CD4-positive, alpha-beta T cell treated with Interleukin-6 at 100 ng/mL for 8 hours (primary cell): ENCODE data around the gene ARHGAP12.
"Not testable (repeated sequence)": the region's sequence is repeated elsewhere in the genome, so short reads cannot be mapped to it uniquely, and the experiment has no call there.

Experiments used
- DNase-seq: peaks from one replicate; pipeline ENCODE4 v3.0.0-alpha.2; 2020; ENCODE audit warnings: mixed read lengths, low spot score

ARHGAP12 gene

DNA sequence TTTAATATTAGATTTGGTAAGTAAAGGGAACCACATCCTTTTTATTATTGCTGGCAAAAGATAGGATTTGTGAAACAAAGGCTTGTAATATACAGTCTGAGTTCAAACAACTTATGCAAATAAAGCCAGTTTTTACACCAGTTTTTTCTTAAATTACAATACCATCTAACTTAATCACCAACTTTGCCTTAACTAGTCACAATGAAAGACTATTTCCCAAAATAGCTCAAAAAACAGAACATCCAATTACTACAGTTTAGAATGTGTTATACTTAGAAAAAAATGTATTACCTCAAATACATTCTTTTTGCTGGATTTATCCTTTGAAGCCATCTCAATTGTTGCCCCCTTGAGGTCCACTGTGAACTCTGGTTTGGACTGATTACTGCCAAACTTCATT is 108.5 kb downstream of the ARHGAP12 start:
- DNase-seq = no peak

DNA sequence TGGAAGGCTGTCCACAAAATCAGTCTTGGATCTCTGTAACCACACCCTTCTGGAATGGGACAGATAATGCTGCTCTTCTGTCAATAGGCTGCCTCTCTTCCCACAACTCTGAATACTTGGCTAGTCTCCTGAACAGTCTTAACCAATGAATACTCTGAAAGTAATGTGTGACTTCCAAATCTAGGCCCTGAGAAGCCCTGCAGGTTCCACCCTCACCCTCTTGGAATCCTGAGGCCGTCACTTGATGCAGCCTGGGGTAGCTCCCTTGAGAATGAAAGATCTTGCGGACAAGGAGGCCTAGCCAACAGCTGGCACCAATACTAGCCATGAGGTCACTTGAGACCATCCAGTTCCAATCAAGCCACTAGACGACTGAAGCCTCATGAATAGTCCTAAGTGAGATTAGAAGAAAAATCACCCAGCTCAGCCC is 109.2 kb downstream of the ARHGAP12 start:
- no peak for DNase-seq

DNA sequence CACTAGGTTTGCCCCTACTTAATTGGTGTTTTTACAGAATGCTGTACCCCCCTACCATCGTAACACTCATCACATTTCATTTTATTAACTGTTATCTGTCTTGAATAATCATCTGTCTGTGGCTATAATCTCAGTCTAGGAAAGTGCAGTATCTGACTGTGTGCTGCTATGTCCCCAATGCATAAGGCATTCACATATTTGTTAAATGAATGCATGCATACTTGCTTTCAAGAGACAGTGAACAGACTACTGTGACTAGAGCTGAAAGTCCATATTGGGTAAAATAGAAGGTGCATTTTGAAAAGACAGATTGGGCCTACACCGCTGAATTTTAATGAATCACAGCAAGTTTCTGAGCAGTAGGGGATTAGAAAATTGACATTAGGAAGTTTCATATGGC is 112.3 kb downstream of the ARHGAP12 start:
- DNase-seq = no peak

DNA sequence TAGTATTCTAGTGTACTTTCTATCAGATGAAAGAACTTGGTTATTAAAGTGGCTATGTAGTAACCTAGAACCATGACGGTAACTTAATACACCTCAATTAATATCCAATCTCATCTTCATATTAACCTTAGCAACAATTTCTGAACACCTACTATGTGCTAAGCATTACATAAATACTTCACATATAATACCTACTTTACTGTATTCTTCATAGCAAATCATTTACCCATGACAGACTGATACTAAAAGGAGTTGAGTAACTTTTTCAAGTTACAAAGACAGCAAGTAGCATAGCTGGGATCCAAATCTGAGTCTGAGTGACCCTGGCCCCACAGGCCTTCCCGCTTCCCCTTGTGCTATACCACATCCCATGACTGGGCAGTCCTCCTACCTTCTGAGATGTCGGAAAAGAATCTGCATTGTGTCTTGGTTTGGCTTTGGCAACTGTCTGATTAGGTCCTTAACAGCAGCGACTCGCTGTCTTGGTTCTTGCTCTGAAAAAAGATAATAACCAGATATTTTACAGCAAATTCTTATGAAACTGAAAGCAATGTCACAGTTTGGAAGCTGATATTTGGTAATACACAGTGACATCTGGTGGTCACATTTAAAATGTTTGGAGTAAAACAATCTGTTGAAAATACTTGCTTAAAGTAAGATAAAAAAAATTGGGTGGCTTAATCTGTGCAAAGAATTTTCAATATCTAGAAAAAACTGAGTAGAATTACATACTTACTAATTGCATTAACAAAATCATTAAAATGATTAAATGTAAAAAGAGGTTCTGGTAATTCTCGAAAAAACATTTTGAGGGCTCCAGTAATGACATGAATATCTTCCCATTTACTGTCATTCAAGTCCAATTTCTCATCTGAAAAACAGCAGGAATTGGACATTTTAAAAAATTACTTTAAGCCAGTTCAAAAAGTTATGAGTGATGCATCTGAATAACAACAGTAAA is 120.1 kb downstream of the ARHGAP12 start:
- peak; percentile 35 for DNase-seq

DNA sequence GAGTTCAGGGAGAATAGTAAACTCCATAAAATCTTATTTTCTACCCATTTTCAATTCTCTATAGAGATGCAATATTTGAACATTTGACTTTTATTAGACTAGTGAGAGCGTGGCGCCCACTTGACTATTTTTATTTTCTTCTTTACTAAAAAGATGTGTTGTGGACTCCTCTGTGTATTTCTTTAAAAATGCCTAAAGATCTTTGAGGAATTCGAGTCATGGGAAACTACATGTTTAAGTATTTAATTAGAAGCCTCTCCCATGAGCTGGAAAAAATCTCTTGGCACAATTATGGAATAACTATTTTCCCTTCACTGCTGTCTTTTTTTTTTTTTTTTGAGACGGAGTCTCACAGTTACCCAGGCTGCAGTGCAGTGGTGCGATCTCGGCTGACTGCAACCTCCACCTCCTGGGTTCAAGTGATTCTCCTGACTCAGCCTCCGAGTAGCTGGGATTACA is 124.2 kb downstream of the ARHGAP12 start:
- DNase-seq = no peak

DNA sequence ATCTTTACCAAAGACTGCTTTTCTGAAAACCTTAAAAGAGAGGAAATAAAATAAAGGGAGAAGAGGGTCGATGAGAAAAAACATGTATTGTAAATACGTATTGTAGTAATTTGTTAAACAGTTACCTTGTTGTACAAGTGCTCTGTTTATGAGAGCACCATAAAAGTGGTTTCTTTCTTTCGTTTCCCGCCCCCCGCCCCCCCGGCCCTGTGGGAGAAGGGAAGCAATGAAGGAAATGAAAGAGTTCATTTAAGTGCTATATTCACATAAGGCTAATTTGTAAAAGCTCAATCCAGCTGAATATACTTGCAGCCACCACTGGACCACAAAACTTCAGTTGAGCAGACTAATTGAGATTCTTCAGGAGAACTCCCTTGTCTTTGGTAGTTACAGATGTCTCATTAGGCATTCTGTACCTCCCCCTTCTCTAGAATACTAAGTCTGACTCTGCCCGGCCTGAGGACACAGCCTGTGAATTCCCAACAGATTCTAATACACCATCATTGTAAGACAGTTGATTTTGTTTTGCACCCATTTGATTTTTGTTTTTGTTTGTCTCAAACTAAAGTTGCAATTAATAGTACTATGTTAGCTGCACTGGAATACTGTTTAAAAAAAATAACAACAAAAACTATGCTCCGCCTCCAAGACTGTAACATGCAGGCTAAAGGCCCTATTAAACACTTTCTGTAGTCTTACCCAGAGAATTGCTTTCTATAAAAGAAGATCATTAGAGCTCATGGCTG is 124.9 kb downstream of the ARHGAP12 start:
- no peak for DNase-seq

DNA sequence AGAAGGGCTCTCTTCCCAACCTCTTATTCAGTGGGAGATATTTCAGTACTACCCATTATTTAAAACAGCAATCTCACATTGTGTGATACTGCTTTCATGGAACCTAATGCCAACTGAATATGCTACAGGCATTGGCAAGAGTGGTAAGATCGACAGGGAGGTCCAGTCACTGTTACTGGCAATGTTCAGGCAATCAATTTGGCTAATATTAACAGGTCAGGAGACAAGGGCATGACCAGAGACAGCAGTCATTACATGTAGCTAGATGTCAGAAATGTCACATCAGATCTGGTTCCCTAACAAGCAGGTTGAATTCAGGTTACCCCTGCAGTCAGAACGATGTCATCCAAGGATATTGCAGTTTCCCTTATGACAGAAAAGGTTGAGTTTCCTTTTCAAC is 129.4 kb downstream of the ARHGAP12 start:
- DNase-seq = no peak

DNA sequence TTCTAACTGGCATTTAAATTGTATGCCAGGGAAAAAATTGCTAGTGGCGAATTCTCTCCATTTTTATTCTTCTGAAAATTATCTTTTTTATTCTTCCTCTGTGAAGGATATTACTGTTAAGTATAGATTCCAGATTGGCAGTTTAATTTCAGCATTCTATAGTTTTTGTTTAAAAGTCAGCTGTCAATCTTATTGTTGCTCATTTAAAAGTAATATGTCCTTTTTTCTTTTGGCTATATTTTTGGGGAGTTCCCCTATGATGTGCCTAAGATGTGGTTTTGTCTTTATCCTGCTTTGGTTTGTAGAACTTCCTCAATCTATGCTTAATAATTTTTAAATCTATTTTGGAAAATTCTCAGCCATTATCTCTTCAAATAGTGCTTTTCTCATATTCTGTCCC is 135.9 kb downstream of the ARHGAP12 start:
- no peak for DNase-seq

DNA sequence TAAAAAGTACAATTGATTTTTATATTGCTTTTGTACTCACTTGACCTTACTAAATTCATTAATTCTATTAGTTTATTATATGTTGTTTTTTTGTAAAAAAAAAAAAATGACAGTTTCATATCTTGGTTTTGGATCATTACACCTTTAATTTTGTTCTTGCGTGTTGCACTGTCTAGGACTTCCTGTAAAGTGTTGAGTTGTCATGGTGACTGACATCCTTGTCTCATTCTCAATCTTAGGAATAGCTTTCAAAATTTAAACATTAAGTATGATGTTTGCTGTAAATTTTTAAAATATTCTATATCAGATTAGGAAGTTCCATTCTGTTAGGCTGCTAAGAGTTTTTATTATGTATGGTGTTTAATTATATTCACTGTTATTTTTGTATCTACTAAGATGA is 139.1 kb downstream of the ARHGAP12 start:
- no peak for DNase-seq

DNA sequence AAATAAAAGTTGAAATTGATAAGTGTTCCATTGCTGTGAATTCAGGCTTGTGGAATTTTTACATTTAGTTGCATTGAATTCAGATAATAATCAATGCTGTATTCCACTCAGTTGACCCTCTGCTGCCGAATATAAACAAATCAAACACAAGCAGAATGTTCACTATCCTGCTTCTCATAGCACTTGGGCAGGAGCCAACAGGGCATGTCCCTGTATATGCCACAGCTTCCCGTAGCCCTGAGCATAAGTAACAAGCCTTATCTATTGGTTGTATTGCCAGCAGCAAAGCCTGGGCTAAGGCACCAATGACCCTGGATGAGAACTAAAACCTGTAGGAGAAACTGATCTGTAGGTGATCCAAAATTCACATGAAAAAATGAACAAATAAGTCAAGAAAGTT is 145.9 kb downstream of the ARHGAP12 start:
- DNase-seq = no peak

DNA sequence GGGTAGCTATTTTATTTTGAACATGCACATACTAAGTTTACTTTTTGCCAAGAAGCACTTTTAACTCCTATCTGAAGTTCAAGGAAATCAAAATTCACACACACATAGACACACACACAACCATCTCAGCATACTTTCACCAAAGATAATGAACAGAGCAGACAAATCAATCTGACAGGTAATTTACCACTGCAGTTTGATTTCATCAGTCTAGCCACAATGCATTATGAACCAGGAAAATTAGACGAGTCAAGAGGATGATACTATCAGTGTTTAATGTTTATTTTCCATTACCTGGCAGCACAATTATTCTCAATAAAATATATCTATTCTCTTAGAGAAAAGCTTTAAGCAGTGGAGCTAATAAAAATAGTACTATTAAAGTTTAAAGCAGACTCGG is 147.9 kb downstream of the ARHGAP12 start:
- no peak for DNase-seq

DNA sequence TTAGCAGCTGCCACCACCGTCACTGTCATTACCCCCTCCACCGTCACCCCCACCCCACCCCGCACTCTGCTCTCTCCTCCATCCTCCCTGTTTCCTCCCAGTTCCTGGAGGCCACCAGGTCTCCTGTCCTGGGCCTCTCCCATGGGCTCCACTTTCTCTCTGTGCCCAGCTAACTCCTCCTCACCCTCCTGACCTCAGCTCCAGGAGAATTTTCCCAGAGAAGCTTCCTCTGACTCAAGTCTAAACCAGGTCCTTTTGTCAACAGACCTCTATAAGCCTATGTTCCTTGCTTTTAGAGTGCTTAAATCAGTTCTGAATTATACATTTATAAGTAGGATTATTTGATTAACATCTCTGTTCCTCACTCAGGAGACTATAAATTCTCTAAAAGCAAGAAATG is 150.0 kb downstream of the ARHGAP12 start:
- no peak for DNase-seq

DNA sequence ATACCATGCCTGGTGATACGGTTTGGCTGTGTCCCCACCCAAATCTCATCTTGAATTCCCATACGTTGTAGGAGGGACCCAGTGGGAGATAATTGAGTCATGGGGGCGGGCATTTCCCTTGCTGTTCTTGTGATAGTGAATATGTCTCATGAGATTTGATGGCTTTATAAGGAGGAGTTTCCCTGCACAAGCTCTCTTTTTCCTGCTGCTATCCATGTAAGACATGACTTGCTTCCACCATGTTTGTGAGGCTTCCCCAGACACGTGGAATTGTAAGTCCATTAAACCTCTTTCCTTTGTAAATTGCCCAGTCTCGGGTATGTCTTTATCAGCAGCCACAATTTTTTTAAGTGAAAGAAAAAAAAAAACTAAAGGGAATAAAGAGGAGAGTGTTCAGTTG is 152.5 kb downstream of the ARHGAP12 start:
- DNase-seq = no peak

DNA sequence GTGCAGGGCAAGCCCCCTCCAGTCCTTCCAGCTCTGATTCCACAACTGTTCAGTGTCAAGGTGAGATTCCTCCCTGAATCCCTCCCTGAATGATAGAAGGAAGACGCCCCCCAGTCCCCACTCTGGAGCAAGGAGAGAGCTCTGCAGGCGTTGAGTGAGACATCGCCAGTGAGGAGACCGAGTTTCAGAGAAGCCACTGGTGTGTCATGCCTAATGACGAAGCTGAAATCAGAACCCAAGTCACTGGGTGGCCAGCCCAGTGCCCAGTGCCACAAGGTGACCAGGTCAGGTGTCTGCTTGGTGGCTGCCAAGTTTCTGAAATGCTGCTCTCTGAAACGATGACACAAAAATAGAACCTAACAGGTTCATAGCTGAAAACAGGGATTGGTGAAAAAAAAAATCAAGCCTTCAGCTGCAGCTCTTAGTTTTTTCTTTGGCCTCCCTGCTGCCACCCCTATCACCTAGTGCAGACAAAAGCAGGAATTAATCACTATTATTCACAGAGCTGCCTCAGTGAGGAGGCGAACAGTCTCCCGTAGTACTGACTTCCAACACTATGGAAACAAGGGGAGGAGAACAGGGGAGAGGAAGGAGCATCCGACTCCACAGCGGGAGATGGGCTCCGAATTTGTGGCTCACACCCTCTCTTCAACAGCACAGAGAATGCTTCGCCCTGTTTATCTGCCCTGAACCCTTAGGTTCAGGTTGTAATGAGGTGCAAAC is 153.5 kb downstream of the ARHGAP12 start:
- DNase-seq = no peak

DNA sequence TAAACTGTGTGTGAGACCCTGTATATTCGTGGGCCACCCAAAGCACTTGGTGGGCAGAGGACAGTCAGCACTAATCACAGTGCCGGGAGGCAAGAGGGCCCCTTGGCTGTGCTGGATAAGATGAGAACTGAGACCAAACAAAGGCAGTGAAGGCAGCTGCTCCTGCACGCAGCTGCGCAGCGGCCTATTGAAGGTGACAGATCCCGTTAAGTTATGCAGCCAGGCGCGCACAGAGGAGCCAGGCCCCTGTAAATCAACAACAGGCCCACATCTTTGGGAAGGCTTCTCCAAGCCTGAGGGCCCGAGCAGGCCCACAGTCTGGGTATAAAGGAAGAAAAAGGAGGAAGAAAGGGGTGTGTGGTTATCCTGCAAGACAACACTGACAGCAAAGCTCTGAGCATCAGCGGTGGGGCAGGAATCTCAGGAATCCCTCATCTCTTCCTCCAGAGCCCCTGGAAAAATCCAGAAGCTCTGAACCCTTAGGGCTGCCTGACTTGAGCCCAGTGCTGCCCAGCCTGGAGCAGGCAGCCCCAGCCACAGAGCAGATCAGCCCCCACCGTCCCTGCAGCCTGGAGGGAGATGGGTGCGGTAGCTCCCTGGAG is 154.2 kb downstream of the ARHGAP12 start:
- no peak for DNase-seq

DNA sequence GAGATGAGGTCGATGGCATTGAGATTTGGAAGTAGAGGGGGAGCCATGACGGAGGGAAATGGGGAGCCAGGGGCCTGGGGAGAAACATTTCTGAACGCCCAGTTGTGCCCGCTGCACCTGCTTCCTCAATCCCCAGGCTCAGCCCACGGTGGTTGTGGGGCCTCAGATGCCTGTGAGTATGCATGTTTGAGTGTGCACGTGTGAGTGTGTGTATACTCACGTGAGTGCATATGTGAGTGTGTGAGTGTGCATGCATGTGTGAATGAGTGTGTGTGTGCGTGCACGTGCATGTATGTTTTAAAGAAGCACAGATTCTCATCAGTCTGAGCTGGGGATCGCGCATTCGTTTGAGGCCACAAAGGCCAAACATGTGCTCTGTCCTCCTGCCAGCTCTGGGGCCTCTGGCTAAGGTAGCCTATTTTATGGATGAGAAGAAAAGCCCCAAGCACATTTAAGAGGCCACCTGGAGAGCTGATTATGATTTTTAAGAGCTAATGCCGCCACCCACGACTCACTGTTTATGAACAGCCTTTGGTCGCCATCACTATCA is 154.8 kb downstream of the ARHGAP12 start:
- DNase-seq = no peak

DNA sequence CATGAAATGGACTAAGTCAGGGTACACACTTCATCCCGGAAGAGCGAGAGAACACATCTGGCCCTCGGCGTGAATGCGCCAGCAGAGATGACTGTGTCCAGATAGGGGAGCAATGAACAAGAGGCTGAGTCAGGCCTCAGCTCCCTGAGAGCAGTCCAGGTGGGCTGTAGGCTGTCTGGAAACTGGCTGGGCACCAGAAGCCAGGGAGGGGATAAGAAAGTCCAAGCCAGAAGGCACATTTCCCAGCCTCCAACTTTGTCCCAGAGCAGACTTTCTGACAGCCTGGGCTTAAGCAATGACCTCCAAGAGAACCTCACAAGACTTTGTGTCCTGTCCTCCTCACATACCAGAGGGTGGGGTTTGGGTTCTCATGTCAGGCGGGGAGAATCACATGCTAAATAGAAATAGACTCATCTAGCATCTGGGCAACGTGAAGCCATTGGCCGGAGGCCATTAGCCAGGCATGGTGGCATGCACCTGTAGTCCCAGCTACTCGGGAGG is 157.2 kb downstream of the ARHGAP12 start:
- no peak for DNase-seq

DNA sequence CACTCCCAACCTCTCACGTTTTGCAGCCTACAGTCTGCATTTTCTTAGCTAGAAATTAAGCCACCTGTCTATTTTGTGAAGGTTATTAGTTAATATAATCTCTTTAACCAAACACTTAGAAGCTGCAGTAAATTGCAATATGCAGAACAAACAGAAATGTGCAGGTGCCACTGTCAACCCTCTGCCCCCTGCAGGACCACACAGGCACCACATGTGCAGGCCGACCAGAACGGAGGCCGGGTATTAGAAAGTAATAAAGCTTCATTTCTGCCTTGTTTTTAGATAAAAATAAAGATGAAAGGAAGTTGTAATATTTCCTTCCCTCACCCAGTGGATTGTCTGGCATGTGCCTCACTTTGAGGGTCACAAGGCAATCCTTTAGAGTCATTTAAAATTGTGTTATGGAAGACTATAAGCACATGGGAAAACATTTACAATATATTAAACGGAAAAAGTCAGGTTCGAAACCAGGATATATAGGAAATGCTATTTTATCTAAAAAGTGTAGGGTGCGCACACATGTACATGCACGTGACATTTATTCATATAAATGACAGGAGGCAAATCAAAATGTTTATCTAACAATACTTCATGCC is 158.2 kb downstream of the ARHGAP12 start:
- peak; percentile 56 for DNase-seq

DNA sequence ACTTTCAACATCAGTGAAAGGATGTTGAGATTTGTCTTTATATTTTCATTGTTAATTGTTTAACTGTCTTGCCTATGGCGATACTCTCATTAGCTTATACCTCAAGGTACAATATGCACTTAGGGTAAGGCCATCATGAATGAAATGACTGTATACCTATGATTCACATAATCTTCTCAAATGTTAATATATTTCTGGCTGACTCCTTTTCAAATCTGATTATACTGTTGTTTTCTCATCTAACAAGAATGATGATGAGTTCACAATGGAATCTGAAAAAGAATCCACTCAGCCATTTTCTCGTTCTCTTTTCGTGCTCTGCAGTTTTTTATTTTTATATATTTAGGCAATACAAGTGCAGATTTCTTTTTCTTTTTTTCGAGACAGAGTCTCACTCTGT is 159.1 kb downstream of the ARHGAP12 start:
- no peak for DNase-seq

DNA sequence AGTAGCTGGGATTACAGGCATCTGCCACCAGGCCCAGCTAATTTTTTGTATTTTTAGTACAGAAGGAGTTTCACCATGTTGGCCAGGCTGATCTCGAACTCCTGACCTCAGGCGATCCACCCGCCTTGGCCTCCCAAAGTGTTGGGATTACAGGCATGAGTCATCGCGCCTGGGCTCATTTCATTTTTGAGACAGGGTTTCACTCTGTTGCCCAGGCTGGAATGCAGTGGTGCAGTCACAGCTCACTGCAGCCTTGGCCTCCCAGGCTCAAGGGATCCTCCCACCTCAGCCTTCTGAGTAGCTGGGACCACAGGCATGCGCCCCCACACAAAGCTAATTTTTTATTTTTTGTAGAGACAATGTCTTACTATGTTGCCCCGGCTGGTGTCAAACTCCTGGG is 159.7 kb downstream of the ARHGAP12 start:
- DNase-seq = not testable (repeated sequence)

DNA sequence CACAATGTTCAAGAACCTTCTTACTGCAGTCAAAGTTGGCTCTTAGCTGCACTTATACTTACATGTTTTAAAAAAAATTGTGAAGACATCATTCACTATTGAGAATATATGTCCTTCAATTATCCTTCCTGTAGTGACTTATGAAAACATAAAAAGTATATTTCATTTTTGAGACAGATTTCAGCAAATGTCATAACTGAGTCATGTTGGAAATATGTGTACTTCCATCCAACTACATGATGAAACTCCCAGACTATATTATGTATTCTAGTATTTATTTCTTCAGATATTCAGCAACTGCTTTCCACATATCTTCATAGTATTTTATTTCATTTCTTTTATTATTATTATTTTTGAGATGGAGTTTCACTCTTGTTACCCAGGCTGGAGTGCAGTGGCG is 160.2 kb downstream of the ARHGAP12 start:
- no peak for DNase-seq
